PC-9 (cell line): Measurements from ENCODE around the gene RALGPS2. TPM values are rescaled to one million over a fixed set of nuclear protein-coding genes. Genes with fewer than 3 reads are reported as not detected.

ENCODE experiments used
- BruUV-seq: library from RNA; stranded (reverse); fragments of 400-500 nt; replicated peaks from 2 replicates; lab custom pipeline; 2021; lab: Mats Ljungman, UMichigan
- CTCF ChIA-PET: fragments of 300-600 bp; sonication (Branson Sonifier 250); formaldehyde crosslinking; loops from one replicate; lab custom pipeline; 2022; ENCODE audit warnings: antibody characterized with exemption; lab: Charles Lee
- POLR2A ChIA-PET: fragments of 300-600 bp; sonication (Branson Sonifier 250); formaldehyde crosslinking; loops from one replicate; lab custom pipeline; 2022; ENCODE audit warnings: antibody characterized with exemption; ENCODE audit not compliant: unreplicated experiment; lab: Charles Lee
- DNase-seq, 2 experiments: peaks; one replicate each; pipeline versions ENCODE4 v3.0.0 to v3.0.0-alpha.2; 2015 to 2022; ENCODE audit warnings: mixed read lengths in 1 of 2
- H2AFZ ChIP-seq: fragments of 200-600 bp; sonication (generic); 2 replicates; pipeline ENCODE4 v1.8.1; 2017; ENCODE audit warnings: antibody characterized with exemption
- H3F3A ChIP-seq: fragments of 200-600 bp; sonication (generic); 2 replicates; pipeline ENCODE4 v1.8.1; 2017; ENCODE audit warnings: antibody characterized with exemption, mild to moderate bottlenecking, low read depth; ENCODE audit not compliant: insufficient read depth
- H3K27ac ChIP-seq: fragments of 200-600 bp; sonication (generic); 2 replicates; pipeline ENCODE4 v1.6.1; 2016; ENCODE audit warnings: mixed run types
- H3K27me3 ChIP-seq: fragments of 200-600 bp; sonication (generic); 2 replicates; pipeline ENCODE4 v1.6.1; 2016; ENCODE audit warnings: low read depth, mixed run types; ENCODE audit not compliant: insufficient read depth
- H3K36me3 ChIP-seq: fragments of 200-600 bp; sonication (generic); 2 replicates; pipeline ENCODE4 v1.6.1; 2016; ENCODE audit warnings: low read depth, mixed run types
- H3K4me1 ChIP-seq: fragments of 200-600 bp; sonication (generic); replicated peaks from 2 replicates; pipeline ENCODE4 v1.6.1; 2016; ENCODE audit warnings: mixed run types; ENCODE audit not compliant: insufficient read depth
- H3K4me2 ChIP-seq: fragments of 200-600 bp; sonication (generic); 2 replicates; pipeline ENCODE4 v1.6.1; 2017; ENCODE audit warnings: mixed run types
- H3K4me3 ChIP-seq: fragments of 200-600 bp; sonication (generic); 2 replicates; pipeline ENCODE4 v1.6.1; 2016; ENCODE audit warnings: mixed run types
- H3K79me2 ChIP-seq: fragments of 200-600 bp; sonication (generic); 2 replicates; pipeline ENCODE4 v1.6.1; 2017; ENCODE audit warnings: low read depth, mixed run types
- H3K9me2 ChIP-seq: fragments of 200-600 bp; sonication (generic); 2 replicates; pipeline ENCODE4 v1.8.1; 2017; ENCODE audit warnings: mild to moderate bottlenecking; ENCODE audit not compliant: insufficient read depth
- H3K9me3 ChIP-seq: fragments of 200-600 bp; sonication (generic); 2 replicates; pipeline ENCODE4 v1.8.1; 2016; ENCODE audit warnings: low read depth; ENCODE audit not compliant: insufficient read depth
- H4K20me1 ChIP-seq: fragments of 200-600 bp; sonication (generic); 2 replicates; pipeline ENCODE4 v1.8.1; 2017; ENCODE audit not compliant: insufficient read depth
- EZH2 ChIP-seq: fragments of 200-600 bp; sonication (generic); IDR thresholded peaks from 2 replicates; pipeline ENCODE4 v1.8.0; 2017; ENCODE audit warnings: antibody characterized with exemption, low read depth
- intact Hi-C: fragments of 100-400 bp; cut with micrococcal nuclease; formaldehyde crosslinking; loops from one replicate; pipeline ENCODE4 v1.10.0; 2022; ENCODE audit not compliant: unreplicated experiment
- total RNA-seq: library from RNA; stranded (reverse); gene quantifications from 2 replicates; pipeline ENCODE4 v1.2.3, GENCODE V29; 2021
- TF ChIP-seq, protein P1 (sequence below): fragments of 200-600 bp; sonication (generic); conservative IDR thresholded peaks from 2 replicates; pipeline ENCODE4 v1.6.1; 2017; ENCODE audit warnings: mixed run types, antibody characterized with exemption, mild to moderate bottlenecking, moderate library complexity

Gene RALGPS2
- total RNA-seq, 1 experiment from 2014 or later: 62.4 TPM

DNA sequence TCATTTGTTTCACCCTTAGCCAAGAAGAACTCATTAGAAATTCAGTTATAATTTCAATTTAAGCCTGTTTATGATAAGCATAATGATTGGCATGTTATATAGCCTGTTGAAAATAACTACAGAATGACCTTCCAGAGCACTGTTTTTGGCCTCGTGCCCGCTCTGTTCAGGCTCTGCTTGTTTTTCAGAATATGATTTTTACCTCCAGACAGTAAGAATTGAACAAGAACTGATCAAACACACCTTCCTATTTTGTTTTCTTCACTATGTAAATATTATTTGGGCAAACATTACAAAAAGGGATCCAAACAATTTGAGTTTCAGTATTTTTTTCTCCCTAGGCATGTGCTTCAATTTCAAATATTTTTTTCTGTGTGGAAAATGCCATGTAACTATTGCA is 193.9 kb downstream of the RALGPS2 start:
- Histone ChIP-seq H3K4me2 (no peak overlapping the region), H3K27ac (no peak overlapping the region), H3K4me1 (no peaks in the 10 kb centered on the region), H3F3A (no peaks in the 10 kb centered on the region), H3K4me3 (no peak overlapping the region), H3K79me2 (no peaks in the 10 kb centered on the region), H3K9me2 (no peaks in the 10 kb centered on the region), H4K20me1 (no peaks in the 10 kb centered on the region), H3K9me3 (0 out of 2 replicates have a peak, but pooled peaks cover 2% of the 10 kb centered on the region), H3K27me3 (no peaks in the 10 kb centered on the region), H3K36me3 (peaks cover 26% of the 10 kb centered on the region), H2AFZ (no peak overlapping the region)
- ChIA-PET CTCF (no interaction called here), POLR2A (no interaction called here)
- BruUV-seq: no TSS peak
- intact Hi-C loops: no loop called here
- TF ChIP-seq, protein P1, sequence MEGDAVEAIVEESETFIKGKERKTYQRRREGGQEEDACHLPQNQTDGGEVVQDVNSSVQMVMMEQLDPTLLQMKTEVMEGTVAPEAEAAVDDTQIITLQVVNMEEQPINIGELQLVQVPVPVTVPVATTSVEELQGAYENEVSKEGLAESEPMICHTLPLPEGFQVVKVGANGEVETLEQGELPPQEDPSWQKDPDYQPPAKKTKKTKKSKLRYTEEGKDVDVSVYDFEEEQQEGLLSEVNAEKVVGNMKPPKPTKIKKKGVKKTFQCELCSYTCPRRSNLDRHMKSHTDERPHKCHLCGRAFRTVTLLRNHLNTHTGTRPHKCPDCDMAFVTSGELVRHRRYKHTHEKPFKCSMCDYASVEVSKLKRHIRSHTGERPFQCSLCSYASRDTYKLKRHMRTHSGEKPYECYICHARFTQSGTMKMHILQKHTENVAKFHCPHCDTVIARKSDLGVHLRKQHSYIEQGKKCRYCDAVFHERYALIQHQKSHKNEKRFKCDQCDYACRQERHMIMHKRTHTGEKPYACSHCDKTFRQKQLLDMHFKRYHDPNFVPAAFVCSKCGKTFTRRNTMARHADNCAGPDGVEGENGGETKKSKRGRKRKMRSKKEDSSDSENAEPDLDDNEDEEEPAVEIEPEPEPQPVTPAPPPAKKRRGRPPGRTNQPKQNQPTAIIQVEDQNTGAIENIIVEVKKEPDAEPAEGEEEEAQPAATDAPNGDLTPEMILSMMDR: no peak
- no peak for TF ChIP-seq EZH2
- DNase-seq: no peak

DNA sequence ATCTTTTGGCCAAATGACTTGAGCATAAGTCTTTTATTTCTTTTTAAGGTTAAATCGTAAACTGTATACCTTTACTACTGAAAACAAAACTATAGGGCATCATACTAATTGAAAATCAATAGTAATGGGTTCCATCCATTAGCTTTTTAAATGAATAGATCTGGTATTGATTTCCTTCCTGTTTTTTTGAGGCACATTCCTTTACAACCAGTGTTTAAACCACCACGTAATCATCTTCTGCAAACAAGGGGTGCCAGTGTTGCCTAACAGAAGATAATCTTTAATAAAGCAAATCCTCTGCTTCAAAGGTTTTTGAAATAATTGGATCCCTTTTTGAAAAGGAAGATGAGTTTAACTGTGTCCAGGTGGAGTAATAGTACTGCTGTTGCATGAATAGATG is 194.5 kb downstream of the RALGPS2 start:
- Histone ChIP-seq H3K27me3 (no peaks in the 10 kb centered on the region), H3K9me2 (no peaks in the 10 kb centered on the region), H2AFZ (no peak overlapping the region), H3K4me3 (no peak overlapping the region), H3K4me1 (no peaks in the 10 kb centered on the region), H3K36me3 (peaks cover 26% of the 10 kb centered on the region), H3K9me3 (0 out of 2 replicates have a peak, but pooled peaks cover 6% of the 10 kb centered on the region), H3K4me2 (no peak overlapping the region), H3F3A (no peaks in the 10 kb centered on the region), H3K27ac (no peak overlapping the region), H3K79me2 (no peaks in the 10 kb centered on the region), H4K20me1 (no peaks in the 10 kb centered on the region)
- DNase-seq: no peak
- CTCF ChIA-PET: no interaction called here
- POLR2A ChIA-PET: no interaction called here
- TF ChIP-seq, protein P1: no peak
- no peak for TF ChIP-seq EZH2
- BruUV-seq: no TSS peak
- intact Hi-C loops: no loop called here

DNA sequence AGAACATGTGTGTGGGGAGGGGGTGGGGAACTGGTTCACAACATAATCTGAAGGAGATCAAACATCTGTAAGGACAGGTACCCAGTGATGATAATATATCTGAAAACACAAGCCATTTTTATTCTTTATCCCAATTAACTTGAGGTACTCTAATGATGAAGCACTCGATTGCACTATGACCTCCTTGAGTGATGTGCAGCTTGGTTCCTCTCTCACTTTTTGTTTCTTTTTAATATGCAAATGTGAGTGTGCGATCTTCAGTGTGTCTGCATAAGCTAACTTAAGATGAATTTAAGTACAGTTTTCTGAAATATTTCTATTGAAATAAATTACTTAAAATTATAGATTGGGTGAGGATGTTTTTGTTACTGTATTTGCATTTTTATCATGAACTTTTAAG is 196.5 kb downstream of the RALGPS2 start:
- no peaks in the 10 kb centered on the region for H3K79me2 ChIP-seq
- H3K27ac ChIP-seq: no peak overlapping the region
- no TSS peak for BruUV-seq
- H3K36me3 ChIP-seq: peaks cover 13% of the 10 kb centered on the region
- no peak for TF ChIP-seq EZH2
- TF ChIP-seq, protein P1: no peak
- ChIA-PET CTCF (no interaction called here), POLR2A (no interaction called here)
- DNase-seq: no peak
- H3K4me2 ChIP-seq: no peak overlapping the region
- H3K4me1 ChIP-seq: no peaks in the 10 kb centered on the region
- H2AFZ ChIP-seq: no peak overlapping the region
- intact Hi-C loops: no loop called here
- H4K20me1 ChIP-seq: no peaks in the 10 kb centered on the region
- H3K27me3 ChIP-seq: no peaks in the 10 kb centered on the region
- no peaks in the 10 kb centered on the region for H3F3A ChIP-seq
- 0 out of 2 replicates have a peak, but pooled peaks cover 6% of the 10 kb centered on the region for H3K9me3 ChIP-seq
- no peaks in the 10 kb centered on the region for H3K9me2 ChIP-seq
- no peak overlapping the region for H3K4me3 ChIP-seq
